IMR-90 (cell line): ENCODE data around the gene DNAJC27. TPM values are rescaled to one million over a fixed set of nuclear protein-coding genes. Genes with fewer than 3 reads are reported as not detected.

Experiments used
- ATAC-seq: fragments of 200-7000 bp; cut with Tn5 transposase; 2 replicates; pipeline ENCODE4 v1.9.1; 2020; ENCODE audit warnings: low read depth, mild to moderate bottlenecking, moderate library complexity
- BruUV-seq: library from RNA; stranded (reverse); fragments of 400-500 nt; replicated peaks from 2 replicates; lab custom pipeline; 2021; lab: Mats Ljungman, UMichigan
- CTCF ChIA-PET: fragments of 300-600 bp; formaldehyde crosslinking; extraction: SDS; loops from one replicate; lab custom pipeline; 2021; ENCODE audit warnings: antibody characterized with exemption; lab: Yijun Ruan, JAX
- POLR2A ChIA-PET: fragments of 300-600 bp; sonication (Branson Sonifier 250); formaldehyde crosslinking; loops from one replicate; lab custom pipeline; 2022; ENCODE audit warnings: antibody characterized with exemption; ENCODE audit not compliant: unreplicated experiment; lab: Charles Lee
- DNase-seq: peaks from one replicate; pipeline ENCODE4 v3.0.0; 2013
- H2AFZ ChIP-seq: replicated peaks from 2 replicates; pipeline ENCODE3; 2013; ENCODE audit warnings: low read length, mild to moderate bottlenecking; ENCODE audit not compliant: poor library complexity
- H2AK5ac ChIP-seq: 2 replicates; pipeline ENCODE4 v1.6.1; 2013; ENCODE audit warnings: low read depth, low read length, inconsistent platforms
- H2AK9ac ChIP-seq: replicated peaks from 2 replicates; pipeline ENCODE3; 2013; ENCODE audit warnings: mild to moderate bottlenecking, low read depth, low read length, moderate library complexity; ENCODE audit not compliant: poor library complexity
- H2BK120ac ChIP-seq: 2 replicates; pipeline ENCODE4 v1.6.1; 2013; ENCODE audit warnings: low read depth, low read length, inconsistent platforms
- H2BK15ac ChIP-seq: 3 replicates; pipeline ENCODE4 v1.6.1; 2013; ENCODE audit warnings: low read depth, low read length, inconsistent platforms
- H2BK20ac ChIP-seq: 2 replicates; pipeline ENCODE4 v1.6.1; 2013; ENCODE audit warnings: low read depth, mild to moderate bottlenecking, inconsistent platforms, low read length, moderate library complexity
- H2BK5ac ChIP-seq: 2 replicates; pipeline ENCODE4 v1.6.1; 2013; ENCODE audit warnings: mild to moderate bottlenecking, low read depth, low read length, inconsistent platforms; ENCODE audit not compliant: poor library complexity, severe bottlenecking
- H3K14ac ChIP-seq: replicated peaks from 2 replicates; pipeline ENCODE4 v1.6.1; 2013; ENCODE audit warnings: low read depth, low read length, inconsistent platforms
- H3K18ac ChIP-seq: 2 replicates; pipeline ENCODE4 v1.6.1; 2013; ENCODE audit warnings: low read depth, low read length, control low read depth
- H3K23ac ChIP-seq: 2 replicates; pipeline ENCODE4 v1.6.1; 2013; ENCODE audit warnings: low read depth, low read length, inconsistent platforms
- H3K27ac ChIP-seq: 2 replicates; pipeline ENCODE4 v1.5.1; 2013; ENCODE audit warnings: mild to moderate bottlenecking, control low read depth, low read length; ENCODE audit not compliant: insufficient read depth
- H3K27me3 ChIP-seq: 2 replicates; pipeline ENCODE4 v1.6.1; 2013; ENCODE audit warnings: low read length; ENCODE audit not compliant: control insufficient read depth, insufficient read depth
- H3K36me3 ChIP-seq: 2 replicates; pipeline ENCODE4 v1.6.1; 2013; ENCODE audit warnings: low read length, mixed read lengths; ENCODE audit not compliant: control insufficient read depth, insufficient read depth
- H3K4ac ChIP-seq: 2 replicates; pipeline ENCODE4 v1.6.1; 2013; ENCODE audit warnings: low read depth, low read length, inconsistent platforms
- H3K4me1 ChIP-seq: 2 replicates; pipeline ENCODE4 v1.6.1; 2013; ENCODE audit warnings: low read length, mixed read lengths; ENCODE audit not compliant: control insufficient read depth, insufficient read depth
- H3K4me2 ChIP-seq: 2 replicates; pipeline ENCODE4 v1.6.1; 2013; ENCODE audit warnings: low read depth, mild to moderate bottlenecking, control low read depth, low read length, moderate library complexity
- H3K4me3 ChIP-seq: 2 replicates; pipeline ENCODE4 v1.5.1; 2013; ENCODE audit warnings: low read depth, mild to moderate bottlenecking, control low read depth, low read length, moderate library complexity; ENCODE audit not compliant: insufficient read depth
- H3K56ac ChIP-seq: 2 replicates; pipeline ENCODE4 v1.6.1; 2013; ENCODE audit warnings: low read length, inconsistent platforms; ENCODE audit not compliant: insufficient read depth; ENCODE audit errors: extremely low read depth
- H3K79me1 ChIP-seq, 2 experiments: 2 replicates each; pipeline ENCODE4 v1.6.1; 2013; ENCODE audit warnings: low read length in 2 of 2, inconsistent platforms in 1 of 2, low read depth in 1 of 2
- H3K9ac ChIP-seq: 2 replicates; pipeline ENCODE4 v1.6.1; 2013; ENCODE audit warnings: low read depth, low read length, control low read depth
- H3K9me1 ChIP-seq: 2 replicates; pipeline ENCODE4 v1.6.1; 2013; ENCODE audit warnings: low read length, inconsistent platforms; ENCODE audit not compliant: insufficient read depth
- H3K9me3 ChIP-seq: 2 replicates; pipeline ENCODE4 v1.6.1; 2013; ENCODE audit warnings: low read length; ENCODE audit not compliant: control insufficient read depth, insufficient read depth
- H4K20me1 ChIP-seq: 2 replicates; pipeline ENCODE4 v1.6.1; 2013; ENCODE audit warnings: low read length, inconsistent platforms; ENCODE audit not compliant: insufficient read depth
- H4K5ac ChIP-seq: 2 replicates; pipeline ENCODE4 v1.6.1; 2013; ENCODE audit warnings: mild to moderate bottlenecking, low read depth, low read length, control low read depth
- H4K8ac ChIP-seq, 2 experiments: 2 replicates each; pipeline ENCODE4 v1.6.1; 2013; ENCODE audit warnings: low read depth in 2 of 2, low read length in 2 of 2, control low read depth in 1 of 2, inconsistent platforms in 1 of 2
- H4K91ac ChIP-seq: 2 replicates; pipeline ENCODE4 v1.6.1; 2013; ENCODE audit warnings: low read depth, low read length, inconsistent platforms; ENCODE audit not compliant: insufficient read depth
- BHLHE40 ChIP-seq: fragments of 150-350 bp; IDR thresholded peaks from 2 replicates; pipeline ENCODE4 v1.6.1; 2016; ENCODE audit warnings: mild to moderate bottlenecking, low read depth, low read length
- CEBPB ChIP-seq: IDR thresholded peaks from 2 replicates; pipeline ENCODE4 v1.6.1; 2012; ENCODE audit warnings: low read depth, low read length, improper control_type of control experiment
- CHD1 ChIP-seq: IDR thresholded peaks from 2 replicates; pipeline ENCODE4 v1.6.1; 2012; ENCODE audit warnings: low read depth, low read length, improper control_type of control experiment
- CTCF ChIP-seq: conservative IDR thresholded peaks from 2 replicates; pipeline ENCODE4 v1.5.1; 2012; ENCODE audit warnings: mild to moderate bottlenecking, low read depth, low read length, improper control_type of control experiment
- ELK1 ChIP-seq: fragments of 150-350 bp; IDR thresholded peaks from 2 replicates; pipeline ENCODE4 v1.6.1; 2016; ENCODE audit warnings: low read depth, mild to moderate bottlenecking, low read length, moderate library complexity, borderline replicate concordance
- FOS ChIP-seq: fragments of 150-350 bp; IDR thresholded peaks from 2 replicates; pipeline ENCODE4 v1.6.1; 2016; ENCODE audit warnings: low read depth, low read length
- MAFK ChIP-seq: IDR thresholded peaks from 2 replicates; pipeline ENCODE4 v1.6.1; 2012; ENCODE audit warnings: low read depth, low read length, improper control_type of control experiment
- MAZ ChIP-seq: IDR thresholded peaks from 2 replicates; pipeline ENCODE4 v1.6.1; 2012; ENCODE audit warnings: low read depth, mild to moderate bottlenecking, low read length, improper control_type of control experiment, moderate library complexity, borderline replicate concordance
- MXI1 ChIP-seq: IDR thresholded peaks from 2 replicates; pipeline ENCODE4 v1.6.1; 2012; ENCODE audit warnings: low read depth, mild to moderate bottlenecking, low read length, moderate library complexity, borderline replicate concordance
- NFE2L2 ChIP-seq: fragments of 150-350 bp; IDR thresholded peaks from 2 replicates; pipeline ENCODE4 v1.6.1; 2016; ENCODE audit warnings: low read depth, mild to moderate bottlenecking, low read length
- POLR2A ChIP-seq: IDR thresholded peaks from 2 replicates; pipeline ENCODE4 v1.6.1; 2012; ENCODE audit warnings: mild to moderate bottlenecking, low read depth, low read length
- RAD21 ChIP-seq: IDR thresholded peaks from 2 replicates; pipeline ENCODE4 v1.6.1; 2012; ENCODE audit warnings: low read length, improper control_type of control experiment
- RCOR1 ChIP-seq: IDR thresholded peaks from 2 replicates; pipeline ENCODE4 v1.6.1; 2012; ENCODE audit warnings: mild to moderate bottlenecking, low read length, improper control_type of control experiment; ENCODE audit not compliant: insufficient replicate concordance
- SMC3 ChIP-seq: fragments of 150-350 bp; IDR thresholded peaks from 2 replicates; pipeline ENCODE4 v1.6.1; 2016; ENCODE audit warnings: low read depth, mild to moderate bottlenecking, antibody characterized with exemption, low read length, moderate library complexity
- USF2 ChIP-seq: fragments of 150-350 bp; IDR thresholded peaks from 2 replicates; pipeline ENCODE4 v1.6.1; 2017; ENCODE audit warnings: mild to moderate bottlenecking, antibody characterized with exemption, low read length, low read depth
- WGBS, 2 experiments: methylation state at CpG; one replicate each; pipeline versions ENCODE4 v1.1.5 to v1.1.7; 2013; ENCODE audit warnings: missing lambda C conversion rate in 2 of 2; ENCODE audit not compliant: insufficient read length in 1 of 2; ENCODE audit errors: extremely low coverage in 2 of 2; 5-methylcytosine and 5-hydroxymethylcytosine counted together
- dilution Hi-C: fragments of 300-500 bp; cut with HindIII; formaldehyde crosslinking; loops from one replicate; pipeline ENCODE4 v1.14.3; 2018; ENCODE audit warnings: low sequenced_read_pairs; ENCODE audit not compliant: unreplicated experiment
- in situ Hi-C: fragments of 300-500 bp; cut with MboI; formaldehyde crosslinking; loops from 3 replicates; pipeline ENCODE4 v1.14.3; 2019; ENCODE audit warnings: low sequenced_read_pairs, inconsistent platforms, mixed read lengths
- intact Hi-C: fragments of 100-400 bp; cut with micrococcal nuclease; formaldehyde crosslinking; loops from 2 replicates; pipeline ENCODE4 v1.10.0; 2022
- polyA plus RNA-seq, 3 experiments: library from polyadenylated mRNA; depleted of rRNA; stranded (reverse); fragments of >200 nt; gene quantifications; 2 replicates each; pipeline ENCODE4 v1.2.3, GENCODE V29; 2012; ENCODE audit warnings: low replicate concordance in 1 of 3
- total RNA-seq: library from RNA; depleted of rRNA; stranded (reverse); fragments of >200 nt; gene quantifications from 2 replicates; pipeline ENCODE4 v1.2.3, GENCODE V29; 2012

The DNAJC27 gene
- total and polyA plus RNA-seq, 2 of the 4 experiments (the other 2 are of a cell fraction) = 1.6 to 2.0 TPM

GRCh38 chr2:25014631-25015030 is 42.9 kb upstream of the DNAJC27 start:
- CTCF ChIA-PET = interaction anchor here (0.6 kb wide), 1 partner anchor 196 kb away, joined by 4 read pairs; no protein-coding TSS in a partner anchor

More at GRCh38 chr2:25014631-25015030, 42.9 kb upstream of the DNAJC27 start:
- Histone ChIP-seq H3K4me3 (no peak overlapping the region), H3K9me3 (no peaks in the 10 kb centered on the region), H3K23ac (no peak overlapping the region), H3K18ac (no peak overlapping the region), H2BK5ac (no peak overlapping the region), H4K91ac (no peak overlapping the region), H2BK120ac (no peak overlapping the region), H3K9ac (no peak overlapping the region), H2BK20ac (no peak overlapping the region), H3K56ac (no peak overlapping the region), H3K9me1 (0 out of 2 replicates have a peak, but pooled peaks cover 3% of the 10 kb centered on the region), H3K4ac (no peak overlapping the region), H2BK15ac (no peak overlapping the region), H3K27me3 (peaks cover 6% of the 10 kb centered on the region), H2AFZ (no peak overlapping the region), H2AK5ac (no peak overlapping the region), H3K36me3 (no peaks in the 10 kb centered on the region), H3K27ac (no peak overlapping the region), H4K20me1 (no peaks in the 10 kb centered on the region), H3K4me2 (no peak overlapping the region), H3K79me1 (no peaks in the 10 kb centered on the region), H2AK9ac (no peak overlapping the region), H4K8ac (no peak overlapping the region), H3K4me1 (no peaks in the 10 kb centered on the region), H4K5ac (no peak overlapping the region), H3K14ac (no peak overlapping the region)
- BruUV-seq = no TSS peak
- intact Hi-C loops (no loop called here), in situ Hi-C loops (no loop called here), dilution Hi-C loops (no loop called here)
- POLR2A ChIA-PET = no interaction called here
- ATAC-seq = no peak
- TF ChIP-seq ELK1 (no peak), BHLHE40 (no peak), RAD21 (no peak), CHD1 (no peak), CTCF (no peak), NFE2L2 (no peak), POLR2A (no peak), MAZ (no peak), MAFK (no peak), CEBPB (no peak), FOS (no peak), RCOR1 (no peak), MXI1 (no peak), USF2 (no peak), SMC3 (no peak)
- DNase-seq = no peak
- 86% methylated on average over 7 of the region's 9 CpGs; no CpG with 5 or more reads in 1 of the 2 experiments for WGBS, 2 experiments
